Keratinocyte (primary cell): ENCODE measurements around the gene RMND5B. TPM values are rescaled to one million over a fixed set of nuclear protein-coding genes. Genes with fewer than 3 reads are reported as not detected.

Experiments
- DNase-seq: peaks from one replicate; pipeline ENCODE4 v3.0.0-alpha.2; 2011; ENCODE audit warnings: low read depth, missing footprints, low spot score
- FAIRE-seq: peaks from 2 replicates; lab custom pipeline; 2011; peaks lifted over from hg19 to GRCh38; lab: Jason Lieb, UNC
- H2AFZ ChIP-seq: 2 replicates; pipeline ENCODE4 v1.6.0; 2012; ENCODE audit warnings: low read length, control low read depth, inconsistent platforms; ENCODE audit not compliant: control insufficient read depth
- H3K27ac ChIP-seq: 2 replicates; pipeline ENCODE4 v1.5.1; 2011; ENCODE audit warnings: low read length; ENCODE audit not compliant: control insufficient read depth, insufficient read depth
- H3K27me3 ChIP-seq: 3 replicates; pipeline ENCODE4 v1.6.0; 2011; ENCODE audit warnings: low read length; ENCODE audit not compliant: control insufficient read depth, insufficient read depth; ENCODE audit errors: extremely low read depth
- H3K36me3 ChIP-seq, 2 experiments: 2 replicates in 1 of 2; 3 replicates in 1 of 2; pipeline ENCODE4 v1.5.1; 2011; ENCODE audit warnings: low read length in 2 of 2, mild to moderate bottlenecking in 1 of 2; ENCODE audit not compliant: control insufficient read depth in 2 of 2, insufficient read depth in 2 of 2; ENCODE audit errors: extremely low read depth in 1 of 2
- H3K4me1 ChIP-seq: 3 replicates; pipeline ENCODE4 v1.5.1; 2011; ENCODE audit warnings: low read length; ENCODE audit not compliant: control insufficient read depth, insufficient read depth; ENCODE audit errors: extremely low read depth
- H3K4me2 ChIP-seq: 3 replicates; pipeline ENCODE4 v1.6.0; 2011; ENCODE audit warnings: low read depth, low read length; ENCODE audit not compliant: control insufficient read depth, insufficient read depth; ENCODE audit errors: extremely low read depth
- H3K4me3 ChIP-seq, 3 experiments: fragments of 200-600 bp in 1 of 3; sonication (generic) in 1 of 3; 2 replicates in 2 of 3; 3 replicates in 1 of 3; pipeline ENCODE4 v1.5.1; 2011 to 2016; ENCODE audit warnings: low read length in 3 of 3, mild to moderate bottlenecking in 3 of 3, control low read depth in 2 of 3, inconsistent platforms in 1 of 3, low read depth in 1 of 3, mixed read lengths in 1 of 3, mixed run types in 1 of 3, moderate library complexity in 1 of 3; ENCODE audit not compliant: control insufficient read depth in 2 of 3, insufficient read depth in 2 of 3; ENCODE audit errors: extremely low read depth in 1 of 3
- H3K79me2 ChIP-seq: 2 replicates; pipeline ENCODE4 v1.6.0; 2012; ENCODE audit warnings: low read length; ENCODE audit not compliant: control insufficient read depth, insufficient read depth
- H3K9ac ChIP-seq: 3 replicates; pipeline ENCODE4 v1.6.0; 2011; ENCODE audit warnings: low read length; ENCODE audit not compliant: control insufficient read depth, insufficient read depth; ENCODE audit errors: extremely low read depth
- H3K9me1 ChIP-seq: 3 replicates; pipeline ENCODE4 v1.6.0; 2011; ENCODE audit warnings: low read length; ENCODE audit not compliant: control insufficient read depth, insufficient read depth; ENCODE audit errors: extremely low read depth
- H3K9me3 ChIP-seq: 2 replicates; pipeline ENCODE4 v1.5.1; 2012; ENCODE audit warnings: low read depth, low read length; ENCODE audit not compliant: control insufficient read depth
- H4K20me1 ChIP-seq: 3 replicates; pipeline ENCODE4 v1.6.0; 2011; ENCODE audit warnings: low read length; ENCODE audit not compliant: control insufficient read depth, insufficient read depth; ENCODE audit errors: extremely low read depth
- CTCF ChIP-seq, 3 experiments: IDR thresholded peaks in 1 of 3; conservative IDR thresholded peaks in 1 of 3; optimal IDR thresholded peaks in 1 of 3; 2 replicates in 2 of 3; 3 replicates in 1 of 3; pipeline versions ENCODE3 to v1.5.1; 2011; ENCODE audit warnings: low read length in 3 of 3, mild to moderate bottlenecking in 3 of 3, moderate library complexity in 2 of 3, control low read depth in 1 of 3, inconsistent platforms in 1 of 3; ENCODE audit not compliant: insufficient read depth in 2 of 3; ENCODE audit errors: extremely low read depth in 1 of 3
- EZH2 ChIP-seq: IDR thresholded peaks from one replicate; pipeline ENCODE4 v1.6.1; 2012; ENCODE audit warnings: inconsistent platforms, mild to moderate bottlenecking, low read length, moderate library complexity
- dilution Hi-C: fragments of 300-500 bp; cut with MboI; formaldehyde crosslinking; loops from one replicate; pipeline ENCODE4 v1.7.0; 2020; ENCODE audit warnings: low sequenced_read_pairs; ENCODE audit not compliant: extremely low pct_ligation_motif_present
- polyA plus RNA-seq, 5 experiments: library from polyadenylated mRNA; depleted of rRNA in 3 of 5; stranded (reverse) in 3 of 5; stranded (forward) in 1 of 5; unstranded in 1 of 5; fragments of >200 nt; gene quantifications; 1 replicate in 1 of 5; 2 replicates in 3 of 5; 3 replicates in 1 of 5; pipeline versions ENCODE4 v1.2.1 to v1.2.3, GENCODE V29; 2011 to 2012; ENCODE audit warnings: missing spikeins in 2 of 5, low read depth in 1 of 5, low replicate concordance in 1 of 5

Gene RMND5B
- polyA plus RNA-seq, 1 donor (not counting 4 experiments of a cell fraction or from before 2014, with no cell fraction given), result 15.5 TPM

DNA sequence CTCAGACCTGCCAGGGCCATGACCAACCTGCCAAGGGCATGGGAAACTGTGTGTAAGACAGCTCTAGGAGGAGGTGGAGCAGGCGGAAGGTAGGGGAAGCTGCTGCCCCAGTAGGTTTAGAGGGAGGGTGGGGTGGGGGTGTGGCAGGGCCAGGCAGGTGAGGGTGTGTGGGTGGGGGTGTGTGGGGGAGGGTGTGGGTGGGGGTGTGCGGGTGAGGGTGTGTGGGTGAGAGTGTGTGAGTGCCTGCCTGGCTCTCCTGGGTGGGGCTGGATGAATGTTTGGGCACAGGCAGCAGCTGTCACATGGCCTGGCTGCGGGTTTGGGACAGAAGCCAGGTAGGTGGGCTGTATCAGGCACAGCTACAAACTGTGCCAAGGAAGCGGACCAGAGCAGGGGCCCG lies 26.3 kb upstream of the RMND5B start:
- Histone ChIP-seq H3K79me2 (no peaks in the 10 kb centered on the region), H3K36me3 (no peaks in the 10 kb centered on the region), H3K4me1 (peaks cover 18% of the 10 kb centered on the region), H3K9me1 (no peaks in the 10 kb centered on the region), H3K27ac (no peak overlapping the region), H3K27me3 (no peaks in the 10 kb centered on the region), H3K4me3 (no peak overlapping the region), H3K9me3 (no peaks in the 10 kb centered on the region), H2AFZ (no peak overlapping the region), H4K20me1 (no peaks in the 10 kb centered on the region), H3K4me2 (no peak overlapping the region), H3K9ac (no peak overlapping the region)
- dilution Hi-C loops, result no loop called here
- no peak for DNase-seq
- FAIRE-seq, result no peak
- no peak for TF ChIP-seq EZH2
- TF ChIP-seq CTCF (optimal IDR thresholded peaks at IDR 0.05 in 1 of 3, IDR thresholded peaks at IDR 0.05 in 1 of 3, conservative IDR thresholded peaks at IDR 0.05 in 1 of 3; ENCODE audit: extremely low read depth in 1 of 3, insufficient read depth in 2 of 3, low read length in 3 of 3), result no peak

- H3K9me1 ChIP-seq, result no peaks in the 10 kb centered on the region
- FAIRE-seq (no peak), DNase-seq (no peak)
- H3K79me2 ChIP-seq, result no peaks in the 10 kb centered on the region
- H3K36me3 ChIP-seq, result no peaks in the 10 kb centered on the region
- H3K4me2 ChIP-seq, result no peak overlapping the region
- H3K27ac ChIP-seq, result no peak overlapping the region
- H4K20me1 ChIP-seq, result no peaks in the 10 kb centered on the region
- no peaks in the 10 kb centered on the region for H3K9me3 ChIP-seq
- H3K4me1 ChIP-seq, result peaks cover 18% of the 10 kb centered on the region
- H2AFZ ChIP-seq, result no peak overlapping the region
- H3K27me3 ChIP-seq, result no peaks in the 10 kb centered on the region
- no peak overlapping the region for H3K4me3 ChIP-seq
- TF ChIP-seq EZH2 (no peak), CTCF (optimal IDR thresholded peaks at IDR 0.05 in 1 of 3, IDR thresholded peaks at IDR 0.05 in 1 of 3, conservative IDR thresholded peaks at IDR 0.05 in 1 of 3; ENCODE audit: extremely low read depth in 1 of 3, insufficient read depth in 2 of 3, low read length in 3 of 3) (no peak)
- dilution Hi-C loops, result no loop called here
- no peak overlapping the region for H3K9ac ChIP-seq
Observed at GRCh38 chr5:178106086-178106485, 24.7 kb upstream of the RMND5B start.
